NCI-H1048 (cell line): Measurements from ENCODE around the gene TRABD2B.
"Not testable (repeated sequence)": the region's sequence is repeated elsewhere in the genome, so short reads cannot be mapped to it uniquely, and the experiment has no call there.

Experiments
- DNase-seq: peaks from one replicate; lab custom pipeline; 2025; lab: John Stamatoyannopoulos, UW

Gene TRABD2B

GRCh38 chr1:47967864-47968555 is 29.2 kb downstream of the TRABD2B start:
- no peak for DNase-seq

DNA sequence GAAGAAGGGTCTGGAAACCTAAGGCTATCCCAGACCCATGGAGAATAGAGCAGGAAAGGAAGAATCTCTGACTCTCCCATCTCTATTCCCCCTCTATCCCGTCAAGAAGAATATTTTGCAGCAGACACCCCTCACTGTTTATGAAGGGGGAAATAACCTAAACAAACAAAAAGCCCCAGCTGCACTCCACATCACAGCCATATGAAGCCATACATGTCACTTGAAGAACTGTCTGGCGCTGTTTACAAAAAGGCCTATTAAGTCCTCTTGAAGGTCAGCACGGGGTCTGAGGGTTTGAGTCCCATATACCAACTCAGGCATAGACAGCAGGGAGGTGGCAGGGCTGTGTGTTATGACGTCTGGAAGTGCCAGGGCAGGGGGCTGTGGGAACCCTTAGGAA is 31.4 kb downstream of the TRABD2B start:
- DNase-seq, result no peak

- no peak for DNase-seq
Measured at GRCh38 chr1:47964636-47965035, 32.5 kb downstream of the TRABD2B start.

DNA sequence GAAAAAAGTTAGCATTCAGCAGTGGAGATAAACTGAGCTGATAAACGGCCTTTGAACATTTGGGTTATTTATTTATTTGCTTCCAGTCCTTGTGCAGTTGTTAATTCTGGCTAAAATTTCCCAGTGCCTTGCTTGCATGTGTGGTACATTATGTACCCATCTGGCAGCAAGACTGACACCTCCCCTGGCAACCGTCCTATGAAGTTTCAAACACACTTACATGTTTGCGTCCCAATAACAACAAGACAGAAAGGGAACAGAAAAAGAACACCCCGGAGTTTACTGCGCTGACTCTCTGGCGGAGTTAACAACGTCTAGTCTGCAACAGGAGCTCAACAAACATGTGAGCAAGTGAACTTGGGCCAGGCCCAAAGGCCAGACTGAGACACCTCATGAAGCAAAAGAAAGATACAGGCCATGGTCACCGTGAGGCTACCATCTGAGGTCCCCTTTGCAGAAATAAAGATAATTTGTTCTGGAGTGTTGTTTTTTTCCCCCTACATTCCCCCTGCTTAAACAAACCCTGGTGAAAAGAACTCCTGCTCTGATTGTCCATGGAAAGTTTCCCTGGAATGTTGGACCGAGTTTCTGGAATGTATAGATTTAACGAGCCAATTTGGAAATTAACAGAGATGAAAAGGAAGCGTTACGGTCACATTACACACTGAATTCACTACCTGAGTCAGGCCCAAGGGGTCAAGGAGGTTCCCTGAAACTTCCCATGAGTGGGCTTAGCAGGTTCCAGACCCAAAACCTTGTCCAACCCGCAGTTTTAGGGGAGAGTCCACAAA is 33.4 kb downstream of the TRABD2B start:
- DNase-seq, result no peak

DNA sequence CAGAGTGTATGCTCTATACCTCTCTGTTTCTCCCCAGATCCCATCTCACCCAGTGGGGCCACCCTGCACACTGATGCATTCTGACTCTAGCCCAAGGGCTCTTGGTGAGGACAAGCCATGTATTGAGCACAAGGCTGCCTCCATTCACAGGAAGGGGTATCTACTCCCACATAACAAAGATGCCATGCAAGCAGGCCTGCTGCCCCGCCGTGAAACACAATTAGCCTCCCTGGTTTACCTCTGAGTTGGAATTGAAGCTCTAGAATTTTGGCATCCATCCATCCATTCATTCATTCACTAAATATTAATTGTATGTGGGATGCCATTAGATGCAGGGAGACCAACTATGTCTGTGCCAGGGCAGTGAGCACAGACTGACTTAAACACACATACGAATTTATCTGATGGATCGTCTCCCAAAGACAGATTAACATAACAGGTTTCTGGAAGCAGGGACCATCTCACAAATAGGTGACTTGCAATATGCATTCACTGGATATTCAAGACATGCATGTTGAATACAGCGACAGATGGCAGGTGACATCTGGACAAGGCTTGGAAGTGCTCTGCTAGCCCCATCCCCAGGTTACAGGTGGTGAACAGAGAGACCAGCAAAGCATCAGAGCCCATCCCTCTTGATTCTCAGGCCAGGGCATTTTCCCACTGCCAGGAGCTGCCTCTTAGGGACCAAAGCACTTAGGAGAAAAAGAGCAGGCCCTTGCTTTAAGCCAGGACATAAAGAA is 34.3 kb downstream of the TRABD2B start:
- DNase-seq, result no peak

- DNase-seq, result not testable (repeated sequence)
Measured at GRCh38 chr1:47961835-47962234, 35.4 kb downstream of the TRABD2B start.

DNA sequence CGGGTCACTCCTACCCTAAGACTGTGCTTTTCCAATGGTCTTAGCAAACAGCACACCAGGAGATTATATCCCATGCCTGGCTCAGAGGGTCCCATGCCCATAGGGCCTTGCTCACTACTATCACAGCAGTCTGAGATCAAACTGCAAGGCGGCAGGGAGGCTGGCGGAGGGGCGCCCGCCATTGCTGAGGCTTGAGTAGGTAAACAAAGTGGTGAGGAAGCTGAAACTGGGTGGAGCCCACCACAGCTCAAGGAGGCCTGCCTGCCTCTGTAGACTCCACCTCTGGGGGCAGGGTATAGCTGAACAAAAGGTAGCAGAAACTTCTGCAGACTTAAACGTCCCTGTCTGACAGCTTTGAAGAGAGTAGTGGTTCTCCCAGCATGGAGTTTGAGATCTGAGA is 40.7 kb downstream of the TRABD2B start:
- DNase-seq, result not testable (repeated sequence)

DNA sequence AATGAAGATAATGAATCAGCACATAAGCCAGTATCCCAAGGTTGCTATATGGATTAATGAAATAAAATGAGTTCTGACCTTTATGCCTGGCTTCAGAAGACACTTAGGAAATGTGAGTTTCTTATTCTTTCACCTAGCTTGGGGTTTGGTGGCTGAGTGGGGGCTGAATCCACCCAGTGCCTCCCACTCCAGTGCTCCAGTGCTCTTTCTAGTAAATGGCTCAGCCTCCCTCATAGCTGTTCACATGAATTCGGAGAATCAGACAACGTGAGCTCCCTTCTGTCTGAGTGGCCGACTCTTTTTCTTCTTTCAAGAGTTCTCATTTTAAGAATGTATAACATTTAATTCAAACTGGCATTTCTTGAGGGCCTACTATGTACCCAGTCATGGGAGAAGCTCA is 43.5 kb downstream of the TRABD2B start:
- DNase-seq, result no peak

DNA sequence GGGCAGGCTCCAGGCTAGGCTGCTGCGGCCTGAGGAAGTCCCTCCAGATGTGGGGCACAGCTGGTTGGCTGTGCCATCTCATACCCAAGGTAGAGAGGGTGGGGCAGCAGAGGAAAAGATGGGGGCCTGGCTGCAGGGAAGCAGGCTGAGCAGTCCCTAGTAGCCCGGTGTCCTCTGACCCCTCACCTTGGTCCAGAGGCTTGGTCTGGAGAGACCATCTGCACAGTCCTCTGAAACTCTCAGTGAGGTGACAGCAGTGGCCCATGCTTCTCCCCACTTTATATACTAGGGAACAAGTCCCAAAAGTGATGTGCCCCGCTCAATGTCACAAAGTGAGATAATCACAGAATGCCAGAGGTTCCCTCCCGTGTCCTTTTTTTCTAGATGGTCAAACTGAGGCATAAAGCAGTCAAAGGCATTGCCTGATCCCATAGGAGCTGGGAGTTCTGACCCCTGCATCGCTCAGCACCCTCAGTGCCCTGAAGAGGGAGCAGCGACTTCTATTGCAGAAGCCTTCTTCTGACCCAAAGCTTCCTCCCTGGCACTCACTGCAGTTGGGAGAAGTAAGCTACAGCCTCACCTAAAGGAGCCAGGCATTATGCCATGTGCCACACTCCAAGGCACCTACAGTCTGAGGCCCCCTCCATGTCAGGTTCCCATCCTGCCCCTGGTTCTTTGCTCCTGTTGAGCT is 45.5 kb downstream of the TRABD2B start:
- no peak for DNase-seq

DNA sequence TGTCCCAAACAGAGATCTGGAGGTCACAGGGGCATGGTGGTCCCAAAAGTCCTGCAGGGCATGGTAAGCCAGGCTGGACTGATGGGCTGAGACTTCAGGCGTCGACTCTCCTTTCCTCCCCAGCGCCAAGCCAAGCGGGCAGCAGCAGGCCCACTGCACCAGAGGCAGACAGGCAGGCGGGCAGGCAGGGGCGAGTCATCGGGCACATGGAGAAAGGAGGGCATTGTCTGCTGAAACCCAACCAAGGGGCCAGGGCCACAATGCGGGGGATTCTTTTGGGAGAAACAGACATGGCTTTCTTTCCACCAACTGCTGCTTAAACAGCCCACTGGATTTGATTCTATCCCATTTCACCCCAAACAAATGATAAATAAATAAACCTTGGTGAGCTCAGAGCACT is 46.2 kb downstream of the TRABD2B start:
- no peak for DNase-seq

- DNase-seq, result no peak
Measured at GRCh38 chr1:47950471-47950870, 46.7 kb downstream of the TRABD2B start.

GRCh38 chr1:47948126-47948525 is 49.1 kb downstream of the TRABD2B start:
- DNase-seq, result no peak

- DNase-seq, result no peak
Measured at GRCh38 chr1:47947531-47947930, 49.7 kb downstream of the TRABD2B start.

DNA sequence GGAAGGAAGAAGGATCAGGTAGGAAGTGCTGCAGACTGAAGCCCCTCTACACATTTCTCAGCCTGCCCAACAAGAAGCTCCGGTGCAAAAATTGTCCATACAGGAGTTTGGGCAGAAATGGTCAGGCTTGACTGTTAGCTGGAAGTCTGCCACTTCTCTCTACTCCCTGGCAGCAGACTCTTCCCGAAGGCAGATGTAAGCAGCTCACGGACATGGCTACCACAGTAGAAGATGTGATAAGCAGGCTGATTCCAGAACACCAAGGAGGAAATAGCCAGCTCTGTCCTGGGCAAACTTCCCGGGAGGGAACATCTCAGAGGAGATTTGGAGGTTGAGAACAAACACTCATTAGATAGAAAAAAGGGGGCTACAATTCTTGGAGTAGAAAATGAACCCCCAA is 52.6 kb downstream of the TRABD2B start:
- DNase-seq, result no peak

DNA sequence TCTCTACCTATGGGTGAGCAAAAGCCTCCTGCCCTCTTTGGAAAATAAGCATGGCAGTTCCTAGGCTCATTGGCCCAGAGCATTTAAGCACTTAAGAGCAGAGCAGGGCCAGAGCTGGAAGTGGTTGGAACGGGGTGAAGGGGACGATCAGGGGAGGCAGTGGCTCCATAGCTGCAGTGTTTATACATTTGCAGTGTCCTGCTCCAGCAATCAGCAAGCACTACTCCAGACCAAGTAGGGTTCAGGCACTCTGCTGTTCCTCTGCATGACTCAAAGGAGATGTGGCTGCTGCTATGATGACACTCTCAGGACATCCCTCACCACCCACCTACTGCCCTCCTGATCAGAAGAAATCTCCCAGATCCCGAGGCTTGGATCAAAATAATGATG is 55.0 kb downstream of the TRABD2B start:
- DNase-seq, result no peak

DNA sequence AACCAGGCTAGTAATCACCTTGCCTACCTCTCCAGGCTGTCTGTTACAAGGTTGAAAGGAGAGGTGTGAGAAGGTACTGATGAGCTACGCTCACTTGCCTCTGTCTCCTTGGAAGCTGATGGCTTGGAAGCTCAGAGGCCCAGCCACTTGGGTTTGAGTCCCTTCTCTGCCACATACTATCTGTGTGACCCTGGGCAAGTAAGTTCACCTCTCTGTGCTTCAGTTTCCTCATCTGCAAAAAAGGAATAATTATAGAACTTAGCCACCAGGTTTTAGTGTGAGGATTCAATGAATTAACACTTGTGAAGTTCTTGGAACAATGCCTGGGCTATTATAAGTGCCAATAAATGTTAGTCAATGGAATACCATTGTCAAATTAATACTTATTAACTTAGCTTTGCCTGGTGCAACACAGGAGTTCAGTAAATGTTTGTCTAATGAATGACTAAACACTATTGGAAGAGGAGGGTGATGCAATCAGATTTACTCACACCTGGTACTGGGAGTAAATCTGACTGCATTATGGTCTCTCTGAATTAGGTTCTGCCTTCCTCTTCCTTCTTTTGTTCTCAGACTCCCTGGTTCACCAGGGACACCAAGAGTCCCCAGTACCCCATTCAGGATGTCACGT is 55.5 kb downstream of the TRABD2B start:
- DNase-seq, result no peak

DNA sequence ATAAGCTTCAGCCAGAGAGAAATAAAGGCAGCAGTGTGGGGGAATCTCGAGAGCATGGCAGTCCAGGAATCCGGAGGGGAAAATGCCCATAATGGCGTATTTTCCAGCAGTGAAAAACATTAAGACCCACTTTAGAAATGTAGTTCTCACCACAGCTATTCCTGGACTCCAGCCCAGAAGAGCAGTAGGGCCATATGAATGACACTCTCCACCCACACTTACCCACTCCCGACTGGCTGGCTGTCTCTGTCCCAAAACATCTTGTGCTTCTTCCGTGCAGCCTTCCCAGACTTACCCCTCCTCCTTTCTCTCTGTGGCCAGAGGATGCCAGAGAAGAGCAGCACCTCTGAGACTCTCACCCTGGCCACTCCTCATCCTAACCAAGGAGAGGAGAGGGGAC is 56.4 kb downstream of the TRABD2B start:
- DNase-seq, result no peak

- DNase-seq, result no peak
Measured at GRCh38 chr1:47940326-47940725, 56.9 kb downstream of the TRABD2B start.

DNA sequence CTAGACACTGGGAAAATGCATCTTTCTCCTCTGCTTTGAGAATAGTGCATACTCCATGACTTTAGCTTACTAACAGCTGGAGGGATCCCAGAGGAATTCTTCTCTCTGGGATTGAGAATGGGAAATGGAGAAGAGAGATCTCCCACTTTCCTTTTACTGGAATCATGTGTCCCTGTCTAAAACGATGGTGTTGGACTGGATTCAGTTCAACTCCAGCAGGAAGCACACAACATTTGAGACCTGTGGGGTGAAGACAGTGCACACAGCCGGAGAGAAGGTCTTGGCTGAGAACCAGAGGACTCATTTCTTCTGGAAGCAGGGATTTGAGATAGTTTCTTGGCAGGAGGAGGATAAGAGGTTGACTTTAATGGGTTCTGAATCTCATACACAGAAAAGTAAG is 58.7 kb downstream of the TRABD2B start:
- no peak for DNase-seq

GRCh38 chr1:47937586-47938254 is 59.5 kb downstream of the TRABD2B start:
- no peak for DNase-seq

DNA sequence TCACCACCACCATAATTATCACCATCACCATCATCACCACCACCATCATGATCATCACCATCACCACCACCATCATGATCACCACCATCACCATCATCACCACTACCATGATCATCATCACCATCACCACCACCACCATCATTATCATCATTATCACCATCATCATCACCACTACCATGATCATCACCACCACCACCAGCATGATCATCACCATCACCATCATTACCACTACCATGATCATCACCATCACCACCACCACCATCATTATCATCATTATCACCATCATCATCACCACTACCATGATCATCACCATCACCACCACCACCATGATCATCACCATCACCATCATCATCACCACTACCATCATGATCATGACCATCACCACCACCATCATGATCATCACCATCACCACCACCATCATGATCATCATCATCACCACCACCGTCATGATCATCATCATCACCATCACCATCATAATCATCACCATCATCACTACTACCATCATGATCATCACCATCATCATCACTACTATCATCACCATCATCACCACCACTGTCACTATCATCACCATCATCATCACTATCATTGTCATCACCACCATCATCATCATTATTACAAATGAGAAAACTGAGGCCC is 60.2 kb downstream of the TRABD2B start:
- DNase-seq, result no peak
